GM19397 (cell line): ENCODE results near the gene MEGF11.
"Not testable (repeated sequence)": the region's sequence is repeated elsewhere in the genome, so short reads cannot be mapped to it uniquely, and the experiment has no call there.

Experiments used
- ATAC-seq: cut with Tn5 transposase; IDR thresholded peaks from one replicate; pipeline ENCODE4 v1.9.1; 2021; ENCODE audit warnings: mild to moderate bottlenecking, moderate library complexity; ENCODE audit not compliant: unreplicated experiment

Gene MEGF11

GRCh38 chr15:66276546-66276945 is 23.0 kb upstream of the MEGF11 start:
- ATAC-seq, result no peak

- ATAC-seq, result no peak
Measured at GRCh38 chr15:66275352-66275751, 21.8 kb upstream of the MEGF11 start.

- ATAC-seq, result no peak
Measured at GRCh38 chr15:66270932-66271331, 17.4 kb upstream of the MEGF11 start.

GRCh38 chr15:66269326-66270090 is 16.0 kb upstream of the MEGF11 start:
- no peak for ATAC-seq

- ATAC-seq, result no peak
Measured at GRCh38 chr15:66264859-66265513, 11.4 kb upstream of the MEGF11 start.

- ATAC-seq, result not testable (repeated sequence)
Measured at GRCh38 chr15:66262837-66263236, 9.3 kb upstream of the MEGF11 start.

GRCh38 chr15:66261056-66261455 is 7.5 kb upstream of the MEGF11 start:
- no peak for ATAC-seq

GRCh38 chr15:66256692-66257091 is 3.1 kb upstream of the MEGF11 start:
- no peak for ATAC-seq

- no peak for ATAC-seq
Measured at GRCh38 chr15:66254951-66255676, 1.6 kb upstream of the MEGF11 start.

GRCh38 chr15:66254089-66254950 is 770 bp upstream of the MEGF11 start:
- ATAC-seq, result no peak

- no peak for ATAC-seq
Measured at GRCh38 chr15:66252685-66253417, 699 bp downstream of the MEGF11 start.

- no peak for ATAC-seq
Measured at GRCh38 chr15:66251790-66252684, 1.5 kb downstream of the MEGF11 start.

GRCh38 chr15:66251065-66251789 is 2.3 kb downstream of the MEGF11 start:
- no peak for ATAC-seq

- ATAC-seq, result no peak
Measured at GRCh38 chr15:66249605-66250174, 3.9 kb downstream of the MEGF11 start.

- no peak for ATAC-seq
Measured at GRCh38 chr15:66246937-66247336, 6.6 kb downstream of the MEGF11 start.

- ATAC-seq, result not testable (repeated sequence)
Measured at GRCh38 chr15:66245832-66246231, 7.7 kb downstream of the MEGF11 start.

- ATAC-seq, result no peak
Measured at GRCh38 chr15:66241908-66242285, 11.7 kb downstream of the MEGF11 start.
